HTERT RPE-1 (cell line): Measurements from ENCODE around the gene CEP85L.
"Not testable (repeated sequence)": the region's sequence is repeated elsewhere in the genome, so short reads cannot be mapped to it uniquely, and the experiment has no call there.

Experiments
- in situ Hi-C: fragments of 300-500 bp; cut with MboI; formaldehyde crosslinking; loops from 4 replicates; pipeline ENCODE4 v1.14.3; 2020; ENCODE audit warnings: low sequenced_read_pairs

The CEP85L gene

DNA sequence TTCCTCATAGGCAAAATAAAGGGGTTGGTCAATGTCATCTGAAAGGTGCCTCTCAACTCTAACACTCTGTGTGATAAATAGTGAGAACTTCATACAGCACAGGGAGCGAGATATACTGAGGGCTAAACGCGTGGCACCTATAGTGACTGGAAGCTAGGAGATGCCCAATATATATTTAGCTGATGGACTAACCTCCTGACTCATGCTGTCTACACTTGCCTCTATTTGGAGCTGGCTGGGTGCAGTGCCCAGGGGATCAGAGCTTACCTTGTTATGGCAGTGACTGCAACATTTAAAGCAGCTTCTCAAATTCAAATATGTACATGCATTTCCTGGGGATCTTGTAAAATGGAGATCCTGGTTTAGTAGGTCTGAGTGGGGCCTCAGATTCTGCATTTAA lies 214.9 kb downstream of the CEP85L start:
- in situ Hi-C loops: no loop called here

DNA sequence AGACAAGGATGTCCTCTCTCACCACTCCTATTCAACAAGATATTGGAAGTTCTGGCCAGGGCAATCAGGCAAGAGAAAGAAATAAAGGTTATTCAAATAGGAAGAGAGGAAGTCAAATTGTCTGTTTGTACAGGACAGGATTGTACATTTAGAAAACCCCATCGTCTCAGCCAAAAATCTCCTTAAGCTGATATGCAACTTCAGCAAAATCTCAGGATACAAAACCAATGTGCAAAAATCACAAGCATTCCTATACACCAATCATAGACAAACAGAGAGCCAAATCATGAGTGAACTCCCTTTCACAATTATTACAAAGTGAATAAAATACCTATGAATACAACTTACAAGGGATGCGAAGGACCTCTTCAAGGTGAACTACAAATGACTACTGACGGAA lies 217.2 kb downstream of the CEP85L start:
- in situ Hi-C loops: not testable (repeated sequence)

DNA sequence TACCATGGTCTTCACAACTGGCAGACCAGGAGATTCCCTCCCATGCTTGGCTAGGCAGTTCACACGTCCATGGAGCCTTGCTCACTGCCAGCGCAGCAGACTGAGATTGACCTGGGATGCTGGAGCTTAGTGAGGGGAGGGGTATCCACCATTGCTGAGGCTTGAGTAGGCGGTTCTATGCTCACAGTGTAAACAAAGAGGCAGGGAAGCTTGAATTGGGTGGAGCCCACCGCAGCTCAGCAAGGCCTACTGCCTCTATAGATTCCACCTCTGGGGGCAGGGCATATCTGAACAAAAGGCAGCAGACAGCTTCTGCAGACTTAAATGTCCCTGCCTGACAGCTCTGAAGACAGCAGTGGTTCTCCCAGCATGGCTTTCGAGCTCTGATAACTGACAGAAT lies 230.1 kb downstream of the CEP85L start:
- in situ Hi-C loops: not testable (repeated sequence)

DNA sequence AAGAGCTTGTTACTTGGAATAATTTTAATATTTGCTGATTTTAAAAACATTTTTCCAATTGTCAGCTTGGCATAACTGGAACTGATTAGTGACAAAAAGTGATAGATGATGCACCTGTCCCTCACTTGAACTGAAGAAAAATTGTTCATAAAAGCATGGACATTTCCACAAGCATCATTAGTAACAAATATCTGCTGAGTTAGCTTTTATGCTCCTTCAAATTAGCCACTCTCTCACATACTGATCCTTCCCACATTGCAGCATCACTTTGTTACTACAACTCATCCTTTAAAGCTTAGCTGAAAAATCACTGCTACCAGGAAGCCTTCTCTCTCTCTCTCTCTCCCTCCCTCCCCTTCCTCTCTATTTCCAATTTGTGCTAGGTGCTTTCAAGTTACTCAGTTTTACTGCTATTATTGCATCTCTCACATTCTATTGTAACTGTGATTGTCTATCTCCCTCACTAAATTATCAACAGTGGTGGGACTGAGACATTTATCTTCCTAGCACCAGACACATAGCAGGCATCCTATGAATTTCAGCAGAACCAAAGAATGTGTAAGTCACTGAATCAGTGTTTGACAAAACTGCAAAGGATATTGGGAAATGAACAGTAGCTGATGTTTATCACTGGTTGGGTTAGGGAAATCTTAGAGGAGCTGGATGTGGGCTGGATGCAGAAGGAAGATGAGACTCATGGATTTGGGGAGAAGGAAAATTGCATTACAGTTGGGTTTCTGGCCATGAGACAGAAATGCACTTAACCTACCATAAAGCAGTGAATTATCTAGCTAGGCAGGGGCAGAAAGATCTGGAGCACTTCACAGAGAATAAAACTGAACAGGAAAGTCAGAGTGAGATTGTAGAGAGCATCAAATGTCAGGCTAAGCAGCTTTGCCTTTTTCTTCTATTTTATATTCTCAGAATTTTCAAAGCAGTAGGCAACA lies 231.7 kb downstream of the CEP85L start:
- in situ Hi-C loops: no loop called here
